ENCODE measurements around the gene GBA2.

Gene GBA2

GRCh38 chr9:35766997-35767396, 18.0 kb upstream of the GBA2 start:
- no peak for DNase-seq (ENCODE audit: low read depth in 2 of 2)

- no peak for DNase-seq (ENCODE audit: low read depth in 2 of 2)
Observed at GRCh38 chr9:35763803-35764202, 14.8 kb upstream of the GBA2 start.

GRCh38 chr9:35763181-35763580, 14.2 kb upstream of the GBA2 start:
- no peak for DNase-seq (ENCODE audit: low read depth in 2 of 2)

GRCh38 chr9:35760651-35761050, 11.6 kb upstream of the GBA2 start:
- no peak for DNase-seq (ENCODE audit: low read depth in 2 of 2)

GRCh38 chr9:35759795-35760194, 10.8 kb upstream of the GBA2 start:
- DNase-seq (ENCODE audit: low read depth in 2 of 2), result no peak

- DNase-seq (ENCODE audit: low read depth in 2 of 2), result no peak
Observed at GRCh38 chr9:35758475-35759050, 9.5 kb upstream of the GBA2 start.

- no peak for DNase-seq (ENCODE audit: low read depth in 2 of 2)
Observed at GRCh38 chr9:35757892-35758275, 8.9 kb upstream of the GBA2 start.

GRCh38 chr9:35757226-35757891, 8.3 kb upstream of the GBA2 start:
- no peak for DNase-seq (ENCODE audit: low read depth in 2 of 2)

GRCh38 chr9:35756275-35757225, 7.5 kb upstream of the GBA2 start:
- no peak for DNase-seq (ENCODE audit: low read depth in 2 of 2)

- DNase-seq (ENCODE audit: low read depth in 2 of 2), result no peak
Observed at GRCh38 chr9:35755071-35755470, 6.0 kb upstream of the GBA2 start.

GRCh38 chr9:35754264-35754663, 5.2 kb upstream of the GBA2 start, which contains the start of gene MSMP:
MSMP (minus strand) TSS chr9:35754276; CDS start chr9:35754129, 147 bp downstream.
- no peak for DNase-seq (ENCODE audit: low read depth in 2 of 2)

- no peak for DNase-seq (ENCODE audit: low read depth in 2 of 2)
Observed at GRCh38 chr9:35753466-35753865, 4.4 kb upstream of the GBA2 start.

- no peak for DNase-seq (ENCODE audit: low read depth in 2 of 2)
Observed at GRCh38 chr9:35750256-35750531, 1.2 kb upstream of the GBA2 start.

GRCh38 chr9:35749515-35750255, 657 bp upstream of the GBA2 start:
- no peak for DNase-seq (ENCODE audit: low read depth in 2 of 2)

GRCh38 chr9:35748242-35748857, 678 bp downstream of the GBA2 start:
- no peak for DNase-seq (ENCODE audit: low read depth in 2 of 2)

- DNase-seq (ENCODE audit: low read depth in 2 of 2), result no peak
Observed at GRCh38 chr9:35746583-35746982, 2.4 kb downstream of the GBA2 start.

- DNase-seq (ENCODE audit: low read depth in 2 of 2), result no peak
Observed at GRCh38 chr9:35745569-35745968, 3.5 kb downstream of the GBA2 start.

GRCh38 chr9:35743880-35744518, 5.0 kb downstream of the GBA2 start:
- DNase-seq (ENCODE audit: low read depth in 2 of 2), result no peak

GRCh38 chr9:35743452-35743851, 5.6 kb downstream of the GBA2 start:
- no peak for DNase-seq (ENCODE audit: low read depth in 2 of 2)

- DNase-seq (ENCODE audit: low read depth in 2 of 2), result no peak
Observed at GRCh38 chr9:35741740-35742139, 7.3 kb downstream of the GBA2 start.

GRCh38 chr9:35740243-35740642, 8.8 kb downstream of the GBA2 start:
- DNase-seq (ENCODE audit: low read depth in 2 of 2), result no peak
